IMR-90 (cell line): Measurements from ENCODE around the gene ISG15. TPM values are rescaled to one million over a fixed set of nuclear protein-coding genes. Genes with fewer than 3 reads are reported as not detected.

ENCODE experiments used
- ATAC-seq: fragments of 200-7000 bp; cut with Tn5 transposase; 2 replicates; pipeline ENCODE4 v1.9.1; 2020; ENCODE audit warnings: low read depth, mild to moderate bottlenecking, moderate library complexity
- BruUV-seq: library from RNA; stranded (reverse); fragments of 400-500 nt; replicated peaks from 2 replicates; lab custom pipeline; 2021; lab: Mats Ljungman, UMichigan
- CTCF ChIA-PET: fragments of 300-600 bp; formaldehyde crosslinking; extraction: SDS; loops from one replicate; lab custom pipeline; 2021; ENCODE audit warnings: antibody characterized with exemption; lab: Yijun Ruan, JAX
- POLR2A ChIA-PET: fragments of 300-600 bp; sonication (Branson Sonifier 250); formaldehyde crosslinking; loops from one replicate; lab custom pipeline; 2022; ENCODE audit warnings: antibody characterized with exemption; ENCODE audit not compliant: unreplicated experiment; lab: Charles Lee
- DNase-seq: peaks from one replicate; pipeline ENCODE4 v3.0.0; 2013
- H2AFZ ChIP-seq: replicated peaks from 2 replicates; pipeline ENCODE3; 2013; ENCODE audit warnings: low read length, mild to moderate bottlenecking; ENCODE audit not compliant: poor library complexity
- H2AK5ac ChIP-seq: 2 replicates; pipeline ENCODE4 v1.6.1; 2013; ENCODE audit warnings: low read depth, low read length, inconsistent platforms
- H2AK9ac ChIP-seq: replicated peaks from 2 replicates; pipeline ENCODE3; 2013; ENCODE audit warnings: mild to moderate bottlenecking, low read depth, low read length, moderate library complexity; ENCODE audit not compliant: poor library complexity
- H2BK120ac ChIP-seq: 2 replicates; pipeline ENCODE4 v1.6.1; 2013; ENCODE audit warnings: low read depth, low read length, inconsistent platforms
- H2BK15ac ChIP-seq: 3 replicates; pipeline ENCODE4 v1.6.1; 2013; ENCODE audit warnings: low read depth, low read length, inconsistent platforms
- H2BK20ac ChIP-seq: 2 replicates; pipeline ENCODE4 v1.6.1; 2013; ENCODE audit warnings: low read depth, mild to moderate bottlenecking, inconsistent platforms, low read length, moderate library complexity
- H2BK5ac ChIP-seq: 2 replicates; pipeline ENCODE4 v1.6.1; 2013; ENCODE audit warnings: mild to moderate bottlenecking, low read depth, low read length, inconsistent platforms; ENCODE audit not compliant: poor library complexity, severe bottlenecking
- H3K14ac ChIP-seq: replicated peaks from 2 replicates; pipeline ENCODE4 v1.6.1; 2013; ENCODE audit warnings: low read depth, low read length, inconsistent platforms
- H3K18ac ChIP-seq: 2 replicates; pipeline ENCODE4 v1.6.1; 2013; ENCODE audit warnings: low read depth, low read length, control low read depth
- H3K23ac ChIP-seq: 2 replicates; pipeline ENCODE4 v1.6.1; 2013; ENCODE audit warnings: low read depth, low read length, inconsistent platforms
- H3K27ac ChIP-seq: 2 replicates; pipeline ENCODE4 v1.5.1; 2013; ENCODE audit warnings: mild to moderate bottlenecking, control low read depth, low read length; ENCODE audit not compliant: insufficient read depth
- H3K27me3 ChIP-seq: 2 replicates; pipeline ENCODE4 v1.6.1; 2013; ENCODE audit warnings: low read length; ENCODE audit not compliant: control insufficient read depth, insufficient read depth
- H3K36me3 ChIP-seq: 2 replicates; pipeline ENCODE4 v1.6.1; 2013; ENCODE audit warnings: low read length, mixed read lengths; ENCODE audit not compliant: control insufficient read depth, insufficient read depth
- H3K4ac ChIP-seq: 2 replicates; pipeline ENCODE4 v1.6.1; 2013; ENCODE audit warnings: low read depth, low read length, inconsistent platforms
- H3K4me1 ChIP-seq: 2 replicates; pipeline ENCODE4 v1.6.1; 2013; ENCODE audit warnings: low read length, mixed read lengths; ENCODE audit not compliant: control insufficient read depth, insufficient read depth
- H3K4me2 ChIP-seq: 2 replicates; pipeline ENCODE4 v1.6.1; 2013; ENCODE audit warnings: low read depth, mild to moderate bottlenecking, control low read depth, low read length, moderate library complexity
- H3K4me3 ChIP-seq: 2 replicates; pipeline ENCODE4 v1.5.1; 2013; ENCODE audit warnings: low read depth, mild to moderate bottlenecking, control low read depth, low read length, moderate library complexity; ENCODE audit not compliant: insufficient read depth
- H3K56ac ChIP-seq: 2 replicates; pipeline ENCODE4 v1.6.1; 2013; ENCODE audit warnings: low read length, inconsistent platforms; ENCODE audit not compliant: insufficient read depth; ENCODE audit errors: extremely low read depth
- H3K79me1 ChIP-seq, 2 experiments: 2 replicates each; pipeline ENCODE4 v1.6.1; 2013; ENCODE audit warnings: low read length in 2 of 2, inconsistent platforms in 1 of 2, low read depth in 1 of 2
- H3K9ac ChIP-seq: 2 replicates; pipeline ENCODE4 v1.6.1; 2013; ENCODE audit warnings: low read depth, low read length, control low read depth
- H3K9me1 ChIP-seq: 2 replicates; pipeline ENCODE4 v1.6.1; 2013; ENCODE audit warnings: low read length, inconsistent platforms; ENCODE audit not compliant: insufficient read depth
- H3K9me3 ChIP-seq: 2 replicates; pipeline ENCODE4 v1.6.1; 2013; ENCODE audit warnings: low read length; ENCODE audit not compliant: control insufficient read depth, insufficient read depth
- H4K20me1 ChIP-seq: 2 replicates; pipeline ENCODE4 v1.6.1; 2013; ENCODE audit warnings: low read length, inconsistent platforms; ENCODE audit not compliant: insufficient read depth
- H4K5ac ChIP-seq: 2 replicates; pipeline ENCODE4 v1.6.1; 2013; ENCODE audit warnings: mild to moderate bottlenecking, low read depth, low read length, control low read depth
- H4K8ac ChIP-seq, 2 experiments: 2 replicates each; pipeline ENCODE4 v1.6.1; 2013; ENCODE audit warnings: low read depth in 2 of 2, low read length in 2 of 2, control low read depth in 1 of 2, inconsistent platforms in 1 of 2
- H4K91ac ChIP-seq: 2 replicates; pipeline ENCODE4 v1.6.1; 2013; ENCODE audit warnings: low read depth, low read length, inconsistent platforms; ENCODE audit not compliant: insufficient read depth
- BHLHE40 ChIP-seq: fragments of 150-350 bp; IDR thresholded peaks from 2 replicates; pipeline ENCODE4 v1.6.1; 2016; ENCODE audit warnings: mild to moderate bottlenecking, low read depth, low read length
- CEBPB ChIP-seq: IDR thresholded peaks from 2 replicates; pipeline ENCODE4 v1.6.1; 2012; ENCODE audit warnings: low read depth, low read length, improper control_type of control experiment
- CHD1 ChIP-seq: IDR thresholded peaks from 2 replicates; pipeline ENCODE4 v1.6.1; 2012; ENCODE audit warnings: low read depth, low read length, improper control_type of control experiment
- CTCF ChIP-seq: conservative IDR thresholded peaks from 2 replicates; pipeline ENCODE4 v1.5.1; 2012; ENCODE audit warnings: mild to moderate bottlenecking, low read depth, low read length, improper control_type of control experiment
- ELK1 ChIP-seq: fragments of 150-350 bp; IDR thresholded peaks from 2 replicates; pipeline ENCODE4 v1.6.1; 2016; ENCODE audit warnings: low read depth, mild to moderate bottlenecking, low read length, moderate library complexity, borderline replicate concordance
- FOS ChIP-seq: fragments of 150-350 bp; IDR thresholded peaks from 2 replicates; pipeline ENCODE4 v1.6.1; 2016; ENCODE audit warnings: low read depth, low read length
- MAFK ChIP-seq: IDR thresholded peaks from 2 replicates; pipeline ENCODE4 v1.6.1; 2012; ENCODE audit warnings: low read depth, low read length, improper control_type of control experiment
- MAZ ChIP-seq: IDR thresholded peaks from 2 replicates; pipeline ENCODE4 v1.6.1; 2012; ENCODE audit warnings: low read depth, mild to moderate bottlenecking, low read length, improper control_type of control experiment, moderate library complexity, borderline replicate concordance
- MXI1 ChIP-seq: IDR thresholded peaks from 2 replicates; pipeline ENCODE4 v1.6.1; 2012; ENCODE audit warnings: low read depth, mild to moderate bottlenecking, low read length, moderate library complexity, borderline replicate concordance
- NFE2L2 ChIP-seq: fragments of 150-350 bp; IDR thresholded peaks from 2 replicates; pipeline ENCODE4 v1.6.1; 2016; ENCODE audit warnings: low read depth, mild to moderate bottlenecking, low read length
- POLR2A ChIP-seq: IDR thresholded peaks from 2 replicates; pipeline ENCODE4 v1.6.1; 2012; ENCODE audit warnings: mild to moderate bottlenecking, low read depth, low read length
- RAD21 ChIP-seq: IDR thresholded peaks from 2 replicates; pipeline ENCODE4 v1.6.1; 2012; ENCODE audit warnings: low read length, improper control_type of control experiment
- RCOR1 ChIP-seq: IDR thresholded peaks from 2 replicates; pipeline ENCODE4 v1.6.1; 2012; ENCODE audit warnings: mild to moderate bottlenecking, low read length, improper control_type of control experiment; ENCODE audit not compliant: insufficient replicate concordance
- RFX5 ChIP-seq: IDR thresholded peaks from 2 replicates; pipeline ENCODE4 v1.8.0; 2012; ENCODE audit warnings: low read depth, mild to moderate bottlenecking, low read length, moderate library complexity
- SMC3 ChIP-seq: fragments of 150-350 bp; IDR thresholded peaks from 2 replicates; pipeline ENCODE4 v1.6.1; 2016; ENCODE audit warnings: low read depth, mild to moderate bottlenecking, antibody characterized with exemption, low read length, moderate library complexity
- USF2 ChIP-seq: fragments of 150-350 bp; IDR thresholded peaks from 2 replicates; pipeline ENCODE4 v1.6.1; 2017; ENCODE audit warnings: mild to moderate bottlenecking, antibody characterized with exemption, low read length, low read depth
- WGBS, 2 experiments: methylation state at CpG; one replicate each; pipeline versions ENCODE4 v1.1.5 to v1.1.7; 2013; ENCODE audit warnings: missing lambda C conversion rate in 2 of 2; ENCODE audit not compliant: insufficient read length in 1 of 2; ENCODE audit errors: extremely low coverage in 2 of 2; 5-methylcytosine and 5-hydroxymethylcytosine counted together
- dilution Hi-C: fragments of 300-500 bp; cut with HindIII; formaldehyde crosslinking; loops from one replicate; pipeline ENCODE4 v1.14.3; 2018; ENCODE audit warnings: low sequenced_read_pairs; ENCODE audit not compliant: unreplicated experiment
- in situ Hi-C: fragments of 300-500 bp; cut with MboI; formaldehyde crosslinking; loops from 3 replicates; pipeline ENCODE4 v1.14.3; 2019; ENCODE audit warnings: low sequenced_read_pairs, inconsistent platforms, mixed read lengths
- intact Hi-C: fragments of 100-400 bp; cut with micrococcal nuclease; formaldehyde crosslinking; loops from 2 replicates; pipeline ENCODE4 v1.10.0; 2022
- polyA plus RNA-seq, 3 experiments: library from polyadenylated mRNA; depleted of rRNA; stranded (reverse); fragments of >200 nt; gene quantifications; 2 replicates each; pipeline ENCODE4 v1.2.3, GENCODE V29; 2012; ENCODE audit warnings: low replicate concordance in 1 of 3
- total RNA-seq: library from RNA; depleted of rRNA; stranded (reverse); fragments of >200 nt; gene quantifications from 2 replicates; pipeline ENCODE4 v1.2.3, GENCODE V29; 2012

The ISG15 gene
- total and polyA plus RNA-seq, 2 of the 4 experiments (the other 2 are of a cell fraction) = 99.1 to 105 TPM

GRCh38 chr1:1041873-1042272 lies 28.6 kb downstream of the ISG15 start:
- no peak overlapping the region for H2BK15ac ChIP-seq
- 0 out of 2 replicates have a peak, but pooled peaks cover 5% of the 10 kb centered on the region for H3K9me1 ChIP-seq
- peaks cover 49% of the 10 kb centered on the region for H4K20me1 ChIP-seq
- no peak overlapping the region for H3K4me3 ChIP-seq
- H2AK5ac ChIP-seq = no peak overlapping the region
- no peak overlapping the region for H3K14ac ChIP-seq
- H3K27me3 ChIP-seq = no peaks in the 10 kb centered on the region
- H3K23ac ChIP-seq = no peak overlapping the region
- DNase-seq (no peak), ATAC-seq (no peak)
- CTCF ChIA-PET = no interaction called here
- no peak overlapping the region for H3K27ac ChIP-seq
- H4K91ac ChIP-seq = no peak overlapping the region
- no peak overlapping the region for H3K18ac ChIP-seq
- no peak overlapping the region for H4K5ac ChIP-seq
- TF ChIP-seq RCOR1 = no peak
- no peak for TF ChIP-seq USF2
- TF ChIP-seq MAZ = no peak
- no peak for TF ChIP-seq CEBPB
- TF ChIP-seq CHD1 = no peak
- TF ChIP-seq POLR2A = no peak
- TF ChIP-seq MAFK = no peak
- no peak for TF ChIP-seq CTCF
- no peak for TF ChIP-seq BHLHE40
- no peak for TF ChIP-seq SMC3
- TF ChIP-seq RAD21 = no peak
- TF ChIP-seq ELK1 = no peak
- no peak for TF ChIP-seq RFX5
- TF ChIP-seq FOS = no peak
- no peak for TF ChIP-seq MXI1
- TF ChIP-seq NFE2L2 = no peak
- H3K9me3 ChIP-seq = no peaks in the 10 kb centered on the region
- dilution Hi-C loops (no loop called here), in situ Hi-C loops (no loop called here), intact Hi-C loops (loop anchor here (2.0 kb wide), 1 partner anchor 29 kb away; the partner anchor contains the start of gene ISG15)
- H4K8ac ChIP-seq = no peak overlapping the region
- WGBS, 2 experiments = 99% methylated on average over 18 of the region's 25 CpGs; no CpG with 5 or more reads in 1 of the 2 experiments
- no peak overlapping the region for H2BK120ac ChIP-seq
- no TSS peak for BruUV-seq
- H3K4me2 ChIP-seq = no peak overlapping the region
- H2AK9ac ChIP-seq = no peak overlapping the region
- H3K9ac ChIP-seq = no peak overlapping the region
- POLR2A ChIA-PET = no interaction called here
- no peak overlapping the region for H2BK20ac ChIP-seq
- peaks cover 7% of the 10 kb centered on the region for H3K4me1 ChIP-seq
- H3K56ac ChIP-seq = no peak overlapping the region
- peaks cover 50% of the 10 kb centered on the region for H3K36me3 ChIP-seq
- H2AFZ ChIP-seq = no peak overlapping the region
- no peak overlapping the region for H2BK5ac ChIP-seq
- peaks cover 7 to 31% of the 10 kb centered on the region in 2 experiments for H3K79me1 ChIP-seq
- no peak overlapping the region for H3K4ac ChIP-seq
